GM19463 (cell line): ENCODE data around the gene STX12.
"Not testable (repeated sequence)": the region's sequence is repeated elsewhere in the genome, so short reads cannot be mapped to it uniquely, and the experiment has no call there.

Experiments
- ATAC-seq: cut with Tn5 transposase; IDR thresholded peaks from one replicate; pipeline ENCODE4 v1.9.1; 2021; ENCODE audit warnings: mild to moderate bottlenecking, moderate library complexity; ENCODE audit not compliant: unreplicated experiment

The STX12 gene

GRCh38 chr1:27865821-27866220 is 92.8 kb downstream of the STX12 start:
- ATAC-seq: no peak

- ATAC-seq: no peak
These were observed 95.5 kb downstream of the STX12 start for GRCh38 chr1:27868556-27868931.

- peak; percentile 44 for ATAC-seq
These were observed 96.1 kb downstream of the STX12 start for GRCh38 chr1:27868932-27869718.

GRCh38 chr1:27869719-27870085 is 96.7 kb downstream of the STX12 start:
- no peak for ATAC-seq

GRCh38 chr1:27871076-27871475 is 98.1 kb downstream of the STX12 start:
- ATAC-seq: not testable (repeated sequence)

GRCh38 chr1:27872059-27872801 is 99.2 kb downstream of the STX12 start, which contains the start of gene THEMIS2:
THEMIS2 (plus strand) TSS chr1:27872544; CDS start chr1:27872572, 28 bp downstream.
- ATAC-seq: no peak

GRCh38 chr1:27872802-27873551 is 100.0 kb downstream of the STX12 start:
- no peak for ATAC-seq

- ATAC-seq: no peak
These were observed 100.8 kb downstream of the STX12 start for GRCh38 chr1:27873671-27874384.
